ENCODE results near the gene HLA-DMB. TPM values are rescaled to one million over a fixed set of nuclear protein-coding genes. Genes with fewer than 3 reads are reported as not detected.
A peak's percentile ranks its signal among the peaks of the same experiment; 100 is the strongest.

Gene HLA-DMB
- polyA plus RNA-seq, 1 of the 3 experiments (the other 2 are of a cell fraction): not detected

- TF ChIP-seq USF2 (IDR thresholded peaks at IDR 0.05; ENCODE audit: borderline replicate concordance, low read depth, low read length): no peak
- no peak for TF ChIP-seq GATA2 (CRISPR knock-in tag; IDR thresholded peaks at IDR 0.05)
- TF ChIP-seq RAD21 (IDR thresholded peaks at IDR 0.05; ENCODE audit: low read length): peak; percentile 95
- peak; percentile 26; the same call in 1 of the 2 replicates for TF ChIP-seq SIN3A (IDR thresholded peaks at IDR 0.05; ENCODE audit: borderline replicate concordance, low read depth, low read length)
- no peak for TF ChIP-seq RXRA (IDR thresholded peaks at IDR 0.05; ENCODE audit: borderline replicate concordance, low read depth)
These were observed 44.0 kb upstream of the HLA-DMB start (continued) for GRCh38 chr6:32984622-32985389.

GRCh38 chr6:32983964-32984621, 43.3 kb upstream of the HLA-DMB start:
- Histone ChIP-seq H3K36me3 (replicated peaks in 1 of 2; ENCODE audit: control insufficient read depth in 1 of 2, insufficient read depth in 2 of 2, low read length in 1 of 2) (peaks cover 41% of the 10 kb centered on the region in 2 experiments), H3F3A (replicated peaks; ENCODE audit: insufficient read depth) (peaks cover 64% of the 10 kb centered on the region), H3K27me3 (ENCODE audit: insufficient read depth) (no peaks in the 10 kb centered on the region), H3K4me2 (no peak overlapping the region), H2AFZ (ENCODE audit: low read depth) (no peak overlapping the region), H4K20me1 (ENCODE audit: insufficient read depth) (peaks cover 54% of the 10 kb centered on the region), H3K4me1 (ENCODE audit: control insufficient read depth in 1 of 2, insufficient read depth in 2 of 2, low read depth in 1 of 2, low read length in 1 of 2) (no peaks in the 10 kb centered on the region; a peak in 2 of 4 replicates), H3K9me3 (no peaks in the 10 kb centered on the region), H3K27ac (ENCODE audit: low read depth in 2 of 2, low read length in 1 of 2) (peak overlapping the region in 1 of 2 experiments; percentile 23; a peak in 3 of 4 replicates), H3K9me2 (no peaks in the 10 kb centered on the region), H3K9ac (no peak overlapping the region), H3K4me3 (ENCODE audit: low read depth in 2 of 2, low read length in 1 of 2) (no peak overlapping the region), H3K79me2 (ENCODE audit: insufficient read depth) (peaks cover 21% of the 10 kb centered on the region)
- POLR2A ChIA-PET: interaction anchor here (0.8 to 3.8 kb wide), 4 partner anchors 12 to 90 kb away, joined by 3 to 42 read pairs (median 6); no protein-coding TSS in a partner anchor
- no peak for DNase-seq
- CTCF ChIA-PET: interaction anchor here (0.5 to 16.2 kb wide), 44 partner anchors 9 to 279 kb away, joined by 3 to 391 read pairs (median 6); partner anchors contain the start of genes BRD2, HLA-DMA, HLA-DMB and PSMB8
- TF ChIP-seq POLR2AphosphoS5 (IDR thresholded peaks at IDR 0.05; ENCODE audit: low read depth, low read length) (no peak), EP300 (IDR thresholded peaks at IDR 0.05; ENCODE audit: borderline replicate concordance in 1 of 2, low read depth in 1 of 2, low read length in 1 of 2) (no peak)
- WGBS (ENCODE audit: low lambda C conversion rate): 63% methylated on average over 3 of the region's 3 CpGs

- peak overlapping the region in 1 of 2 experiments; percentile 23; a peak in 2 of 4 replicates for H3K27ac ChIP-seq (ENCODE audit: low read depth in 2 of 2, low read length in 1 of 2)
- DNase-seq: no peak
- no peaks in the 10 kb centered on the region for H3K27me3 ChIP-seq (ENCODE audit: insufficient read depth)
- no peak overlapping the region for H3K4me3 ChIP-seq (ENCODE audit: low read depth in 2 of 2, low read length in 1 of 2)
- 100% methylated on average over 1 of the region's 1 CpG for whole genome bisulfite sequencing (ENCODE audit: low lambda C conversion rate)
- peaks cover 27% of the 10 kb centered on the region for H3K79me2 ChIP-seq (ENCODE audit: insufficient read depth)
- TF ChIP-seq JUND (IDR thresholded peaks at IDR 0.05) (0 out of 2 replicates have a peak, but pooled peaks have one; percentile 10), USF2 (IDR thresholded peaks at IDR 0.05; ENCODE audit: borderline replicate concordance, low read depth, low read length) (no peak), FOXJ3 (CRISPR knock-in tag; IDR thresholded peaks at IDR 0.05) (no peak), YY1 (IDR thresholded peaks at IDR 0.05; ENCODE audit: low read depth) (no peak)
- ChIA-PET CTCF (interaction anchor here (1.1 to 16.2 kb wide), 12 partner anchors 13 to 265 kb away, joined by 3 to 391 read pairs (median 32); partner anchors contain the start of genes BRD2, HLA-DMA and HLA-DMB), POLR2A (interaction anchor here (2.0 to 3.8 kb wide), 2 partner anchors 12 to 50 kb away, joined by 9 to 42 read pairs; no protein-coding TSS in a partner anchor)
- peaks cover 71% of the 10 kb centered on the region for H3F3A ChIP-seq (replicated peaks; ENCODE audit: insufficient read depth)
- no peak overlapping the region for H2AFZ ChIP-seq (ENCODE audit: low read depth)
- H3K9ac ChIP-seq: no peak overlapping the region
- no peaks in the 10 kb centered on the region for H3K9me3 ChIP-seq
- no peaks in the 10 kb centered on the region; a peak in 2 of 4 replicates for H3K4me1 ChIP-seq (ENCODE audit: control insufficient read depth in 1 of 2, insufficient read depth in 2 of 2, low read depth in 1 of 2, low read length in 1 of 2)
- H3K9me2 ChIP-seq: no peaks in the 10 kb centered on the region
- no peak overlapping the region for H3K4me2 ChIP-seq
- peaks cover 60% of the 10 kb centered on the region for H4K20me1 ChIP-seq (ENCODE audit: insufficient read depth)
- H3K36me3 ChIP-seq (replicated peaks in 1 of 2; ENCODE audit: control insufficient read depth in 1 of 2, insufficient read depth in 2 of 2, low read length in 1 of 2): peaks cover 45 to 48% of the 10 kb centered on the region in 2 experiments
These were observed 42.6 kb upstream of the HLA-DMB start for GRCh38 chr6:32983493-32983848.

All from SK-N-SH (cell line).